Measurements from ENCODE around the gene USP35.
"Not testable (repeated sequence)": the region's sequence is repeated elsewhere in the genome, so short reads cannot be mapped to it uniquely, and the experiment has no call there.

Gene USP35

DNA sequence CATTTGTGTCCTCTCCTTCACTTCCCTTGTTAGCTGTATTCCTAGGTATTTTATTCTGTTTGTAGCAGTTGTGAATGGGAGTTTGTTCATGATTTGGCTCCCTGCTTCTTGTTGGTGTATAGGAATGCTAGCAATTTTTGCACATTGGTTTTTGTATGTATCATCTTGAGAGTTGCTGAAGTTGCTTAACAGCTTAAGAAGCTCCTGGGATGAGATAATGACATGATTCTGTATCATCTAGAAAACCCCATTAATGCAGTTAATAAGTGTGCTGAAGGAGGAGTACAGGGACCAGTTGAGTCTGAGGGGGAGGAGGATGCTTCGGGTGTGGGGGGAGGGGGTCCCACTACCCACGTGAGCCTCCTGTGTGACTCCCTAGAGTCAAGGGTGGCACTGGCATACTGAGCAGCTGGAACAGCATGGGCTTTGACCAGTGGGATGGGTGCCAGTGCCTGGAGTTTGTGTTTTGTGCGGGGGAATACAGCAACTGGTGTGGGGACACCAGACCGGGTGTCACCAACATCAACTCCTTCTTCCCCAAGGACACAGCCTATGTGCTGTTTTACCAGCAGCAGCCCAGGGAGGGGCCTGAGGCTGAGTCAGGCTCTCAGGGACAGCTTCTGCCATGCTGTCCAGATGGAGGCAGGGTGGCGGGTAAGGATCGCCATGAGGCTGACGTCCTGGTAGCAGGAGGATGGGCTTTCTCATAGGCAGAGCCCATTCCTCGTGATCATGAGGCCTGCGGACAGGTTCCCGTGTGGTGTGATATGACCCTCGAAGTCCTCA is 24.1 kb downstream of the USP35 start:
- DNase-seq (ENCODE audit: low read depth) = no peak
- no peak overlapping the region for H3K4me3 ChIP-seq (ENCODE audit: low read depth, low read length)

DNA sequence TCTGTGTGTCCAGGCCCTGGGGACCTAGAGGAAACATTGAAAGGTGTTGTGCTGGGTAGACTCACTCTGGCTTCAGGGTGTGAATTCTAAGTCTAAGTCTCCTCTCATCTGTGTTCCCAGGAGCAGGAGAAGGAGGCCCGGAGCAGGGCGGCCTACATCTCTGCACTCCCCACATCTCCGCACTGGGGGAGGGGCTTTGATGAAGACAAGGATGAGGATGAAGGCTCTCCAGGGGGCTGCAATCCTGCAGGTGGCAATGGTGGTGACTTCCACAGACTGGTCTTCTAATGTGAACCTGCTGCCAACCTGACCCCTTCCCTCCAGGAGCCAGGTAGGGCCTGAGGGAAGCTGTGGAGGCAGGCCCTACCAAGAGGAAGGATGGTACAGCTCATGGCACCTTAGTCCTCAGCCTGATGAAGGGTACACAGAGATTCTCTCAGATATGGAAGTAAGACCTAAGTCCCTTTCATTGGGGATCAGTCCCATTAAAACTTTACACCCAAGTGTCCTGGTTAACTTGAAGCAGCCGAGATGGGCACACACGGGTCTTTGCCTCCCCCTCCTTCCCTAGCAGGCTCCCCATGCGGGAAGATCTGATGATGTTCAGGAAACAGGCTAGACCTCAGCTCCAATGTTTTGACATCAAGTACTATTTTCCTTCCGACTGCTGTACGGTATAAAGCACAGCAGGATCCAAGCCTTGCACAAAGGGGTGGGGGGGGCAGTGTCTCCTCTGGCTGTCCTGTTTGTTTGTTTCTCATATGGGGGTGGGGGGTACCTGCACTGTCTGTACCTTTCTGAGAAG is 25.0 kb downstream of the USP35 start:
- H3K4me3 ChIP-seq (ENCODE audit: low read depth, low read length) = no peak overlapping the region
- DNase-seq (ENCODE audit: low read depth) = no peak

DNA sequence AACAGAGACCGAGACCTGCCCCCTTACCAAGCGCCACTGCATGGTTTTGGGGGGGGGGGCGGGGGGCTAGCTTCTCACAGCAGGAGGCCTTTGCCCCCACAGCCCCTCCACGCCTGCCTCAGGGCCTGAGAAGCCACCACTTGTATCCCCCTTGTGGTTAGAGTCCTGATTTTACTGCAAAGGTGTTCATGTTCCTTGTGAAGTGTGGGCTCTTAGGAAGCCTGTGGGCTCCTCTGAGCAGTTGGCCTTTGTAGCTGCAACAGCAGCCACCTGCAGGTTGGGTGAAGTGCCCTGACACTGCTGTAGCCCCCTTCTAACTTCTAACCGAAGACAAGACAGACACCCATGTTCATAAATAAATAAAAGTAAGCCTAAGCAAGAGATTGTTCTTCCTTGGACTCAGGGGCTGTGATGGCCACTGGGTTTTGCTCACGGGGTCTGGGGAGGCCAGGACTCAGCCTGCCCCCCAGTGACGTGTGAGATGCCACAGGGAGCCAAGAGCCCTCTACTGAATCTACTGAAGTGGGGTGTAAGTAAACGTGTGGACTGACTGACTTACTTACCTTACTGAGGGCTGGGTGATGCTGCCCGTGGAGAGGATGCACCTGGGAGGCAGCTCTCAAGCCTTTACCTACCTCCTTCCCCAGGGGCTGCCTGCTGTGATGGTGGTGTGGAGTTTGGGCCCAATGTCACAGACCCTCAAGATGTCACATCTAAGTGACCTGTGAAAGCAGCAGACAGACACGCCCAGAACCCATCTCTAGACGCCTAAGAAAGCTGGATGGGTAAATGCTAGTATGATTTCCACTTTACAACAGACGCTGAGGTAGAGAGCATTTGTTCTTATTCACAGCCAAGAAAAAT is 25.8 kb downstream of the USP35 start:
- no peak for DNase-seq (ENCODE audit: low read depth)
- H3K4me3 ChIP-seq (ENCODE audit: low read depth, low read length) = no peak overlapping the region

DNA sequence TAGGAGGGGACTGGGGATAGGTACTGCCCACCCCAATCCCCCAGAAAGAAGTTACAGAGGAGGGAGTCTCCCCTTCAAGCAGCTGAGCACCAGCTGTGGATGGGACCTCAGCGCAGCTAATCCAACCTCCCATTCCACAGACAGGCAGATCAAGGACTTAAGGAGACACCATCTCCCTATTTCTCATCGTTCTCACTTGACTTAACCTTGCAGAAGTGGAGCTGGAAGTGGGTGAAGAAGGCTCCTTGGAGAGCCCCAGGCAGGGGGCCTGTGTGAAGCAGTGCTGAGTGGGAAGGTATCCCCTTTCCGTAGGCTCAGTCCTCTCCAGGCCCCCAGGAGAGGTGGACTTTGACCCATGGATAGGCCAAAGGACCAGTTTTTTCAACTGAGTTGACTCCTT is 27.3 kb downstream of the USP35 start:
- no peak overlapping the region for H3K4me3 ChIP-seq (ENCODE audit: low read depth, low read length)
- DNase-seq (ENCODE audit: low read depth) = no peak

DNA sequence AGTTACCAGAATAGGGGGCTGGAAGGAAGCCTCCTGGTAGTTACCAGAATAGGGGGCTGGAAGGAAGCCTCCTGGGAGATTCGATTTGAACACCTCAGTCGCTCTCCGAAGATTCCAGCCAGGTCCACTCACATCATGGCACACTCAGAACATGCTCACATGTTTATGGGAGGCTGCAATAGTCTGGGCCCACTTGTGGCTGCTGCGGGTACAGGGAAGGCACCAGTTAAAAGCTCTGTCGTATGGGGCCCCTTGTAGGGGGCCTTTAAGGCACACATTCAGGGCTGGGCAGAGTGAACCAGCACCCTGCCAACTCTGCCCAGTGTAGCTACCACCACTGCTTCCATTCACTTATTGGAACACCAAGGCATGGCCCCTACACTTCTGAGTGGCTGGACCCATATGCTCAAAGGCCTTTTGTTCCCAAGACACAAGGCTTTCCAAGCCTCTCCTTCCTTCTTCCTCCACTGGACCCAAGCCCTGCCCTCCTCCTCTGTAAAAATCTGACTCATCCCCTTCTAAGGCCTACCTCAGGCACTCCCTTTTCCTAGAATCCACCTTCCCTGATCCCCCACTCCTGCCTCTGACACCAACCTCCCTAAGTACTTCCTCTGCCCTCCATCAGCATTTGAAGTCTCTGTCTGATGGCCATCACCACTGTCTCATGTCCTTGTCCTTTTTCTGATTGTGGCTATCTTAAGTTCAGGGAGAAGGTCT is 28.0 kb downstream of the USP35 start:
- no peak overlapping the region for H3K4me3 ChIP-seq (ENCODE audit: low read depth, low read length)
- DNase-seq (ENCODE audit: low read depth) = no peak

DNA sequence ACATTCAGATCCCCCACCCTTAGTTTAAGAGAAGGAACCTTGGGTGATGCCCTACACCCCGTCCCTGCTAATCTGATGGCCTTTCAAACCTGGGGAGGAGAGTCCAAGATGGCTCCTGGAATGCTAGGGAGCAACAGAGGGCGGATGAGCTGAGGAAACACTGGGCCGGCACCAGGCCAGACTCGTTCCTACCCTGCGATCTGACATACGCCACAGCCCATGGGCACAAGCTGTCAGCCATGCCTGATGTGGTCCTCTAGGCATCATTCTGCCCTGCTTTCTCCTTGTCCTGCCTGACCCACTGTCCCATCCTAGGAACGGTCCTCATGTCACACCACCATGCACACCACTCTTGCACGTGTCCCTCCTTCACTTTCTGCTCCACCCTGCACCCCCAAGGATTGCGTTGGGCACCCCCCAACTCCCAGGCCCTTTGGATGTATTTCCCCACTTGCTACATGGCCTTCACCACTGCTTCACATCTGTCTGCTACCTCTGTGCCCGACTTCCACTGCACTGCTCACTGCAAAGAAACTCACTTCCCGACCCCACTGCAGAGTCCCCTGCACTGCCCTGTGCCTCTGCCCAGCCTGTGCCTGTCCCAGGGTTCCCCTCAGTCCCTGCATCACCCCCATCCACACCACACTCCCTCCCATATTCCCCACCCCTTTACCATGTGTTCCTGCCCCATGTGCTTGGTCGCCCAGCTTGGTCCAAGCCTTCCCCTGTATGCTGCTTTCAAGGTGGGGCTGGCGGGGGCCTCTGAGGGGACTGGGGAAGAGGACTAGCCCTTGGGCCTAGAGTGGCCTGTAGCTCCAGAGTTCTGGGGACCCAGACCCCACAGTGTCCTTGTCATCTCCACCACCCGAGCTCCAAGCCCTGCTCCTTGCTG is 29.2 kb downstream of the USP35 start:
- H3K4me3 ChIP-seq (ENCODE audit: low read depth, low read length) = no peak overlapping the region
- no peak for DNase-seq (ENCODE audit: low read depth)

DNA sequence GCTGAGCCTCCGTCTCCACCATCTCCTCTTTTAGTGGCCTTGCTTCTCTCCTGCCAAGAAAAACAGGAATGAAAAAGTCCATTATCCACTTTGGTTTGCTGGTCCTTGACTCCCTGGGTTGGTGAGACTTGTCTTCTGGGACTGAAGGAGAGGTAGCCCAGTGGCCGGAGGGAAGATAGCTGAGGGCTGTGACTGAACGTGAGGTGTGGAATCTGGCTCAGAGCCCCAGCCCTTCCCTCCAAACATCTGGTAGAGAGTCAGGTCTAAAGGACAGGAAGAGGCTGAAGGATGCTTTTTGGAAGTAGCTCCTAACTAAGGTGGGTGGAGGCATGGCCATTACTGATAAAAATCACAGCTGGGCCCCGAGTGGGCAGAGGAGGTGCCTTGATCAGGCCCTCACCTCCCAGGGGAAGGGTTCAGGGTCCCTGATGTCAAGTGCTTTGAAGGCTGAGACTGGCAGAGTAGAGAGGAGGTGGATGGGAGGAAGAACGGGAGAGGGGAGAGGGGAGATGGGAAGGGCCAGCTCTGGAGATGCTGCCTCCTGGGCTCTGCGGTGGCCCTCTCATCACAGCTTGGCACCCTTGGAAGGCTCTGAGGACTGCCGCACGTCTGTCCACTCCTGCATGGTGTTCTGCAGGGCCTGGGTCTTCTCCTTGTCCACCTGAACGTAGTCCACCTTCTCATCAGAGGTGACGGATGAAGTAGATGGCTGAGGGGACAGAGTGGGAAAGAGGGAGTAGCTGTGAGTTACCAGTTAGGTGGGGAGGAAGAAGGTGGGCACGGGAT is 30.2 kb downstream of the USP35 start:
- no peak overlapping the region for H3K4me3 ChIP-seq (ENCODE audit: low read depth, low read length)
- DNase-seq (ENCODE audit: low read depth) = no peak

DNA sequence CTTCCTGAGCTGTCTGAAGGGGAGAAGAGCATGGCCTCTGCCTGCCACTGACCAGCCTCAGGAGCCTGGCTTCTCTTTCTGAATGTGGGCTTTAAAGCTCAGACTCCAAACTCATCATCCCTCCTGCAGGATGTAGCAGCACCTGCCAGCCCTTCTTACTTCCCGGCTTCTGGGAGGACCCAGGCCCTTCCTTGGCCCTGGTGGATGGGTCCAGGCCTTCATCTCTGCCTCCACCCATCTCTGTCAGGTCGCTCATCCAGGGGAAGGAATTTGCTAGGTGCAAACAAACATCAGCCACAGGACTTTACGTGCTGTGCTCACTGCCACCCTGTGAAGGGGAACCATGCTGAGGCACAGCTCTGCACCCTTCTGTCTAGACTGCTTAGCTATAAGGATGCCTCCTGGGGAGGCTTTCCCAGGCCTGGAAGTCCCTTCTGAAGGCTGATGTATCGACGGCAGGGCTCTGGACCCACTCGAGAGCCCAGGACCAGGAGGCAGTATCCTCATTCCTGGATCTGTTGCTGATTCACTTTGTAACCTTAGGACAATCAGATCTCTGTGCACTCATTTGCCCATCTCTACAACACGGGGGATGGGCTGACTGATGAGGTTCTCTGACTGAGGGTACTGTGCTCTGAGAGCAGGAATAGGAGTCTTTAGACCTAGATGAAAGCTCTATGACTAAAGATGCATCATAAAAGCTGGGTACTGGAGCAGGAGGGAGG is 30.9 kb downstream of the USP35 start:
- DNase-seq (ENCODE audit: low read depth) = no peak
- H3K4me3 ChIP-seq (ENCODE audit: low read depth, low read length) = no peak overlapping the region

DNA sequence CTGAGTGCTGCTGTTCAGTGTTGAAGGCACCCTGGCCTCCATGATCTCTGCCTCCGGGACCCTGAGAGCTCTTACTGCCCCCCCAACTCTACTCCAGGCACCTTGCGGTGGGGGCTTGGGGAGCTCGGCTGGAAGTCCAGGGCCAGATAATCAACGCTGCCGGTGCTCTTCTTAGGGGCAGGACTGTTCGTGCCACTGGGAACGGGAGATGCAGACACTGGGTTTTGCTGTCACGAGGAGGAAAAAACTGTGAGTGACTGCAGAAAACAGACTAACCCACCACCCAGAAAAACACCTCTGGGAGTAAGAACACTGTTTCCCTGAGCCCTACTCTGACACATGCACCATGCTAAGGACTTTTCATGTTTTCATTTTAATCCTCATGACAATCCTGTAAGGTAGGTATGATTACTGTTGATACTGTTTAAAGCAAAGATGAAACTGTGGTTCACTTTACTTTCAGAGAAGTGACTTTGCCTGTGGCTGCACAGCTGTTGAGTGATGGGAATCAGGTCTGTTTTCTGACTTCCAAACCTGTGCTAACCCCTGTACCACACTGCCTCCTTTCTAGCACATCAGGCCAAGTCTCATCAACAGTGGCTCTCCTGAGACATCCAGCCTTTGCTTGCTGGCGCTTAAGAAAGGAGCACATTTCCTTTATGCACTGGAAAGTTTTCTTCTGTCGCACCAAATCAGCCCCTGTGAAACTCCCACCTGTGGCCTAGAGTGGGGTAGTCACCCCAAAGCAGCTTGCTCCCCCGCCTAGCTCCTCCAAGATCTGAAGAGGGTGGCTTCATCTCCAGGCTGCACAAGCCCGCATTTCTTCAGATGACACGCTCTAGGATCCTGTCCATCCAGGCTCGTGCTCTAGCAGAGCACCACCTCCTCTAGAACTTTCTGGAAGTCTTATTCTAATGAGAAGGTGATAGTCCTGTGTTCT is 31.8 kb downstream of the USP35 start:
- no peak for DNase-seq (ENCODE audit: low read depth)
- H3K4me3 ChIP-seq (ENCODE audit: low read depth, low read length) = no peak overlapping the region

DNA sequence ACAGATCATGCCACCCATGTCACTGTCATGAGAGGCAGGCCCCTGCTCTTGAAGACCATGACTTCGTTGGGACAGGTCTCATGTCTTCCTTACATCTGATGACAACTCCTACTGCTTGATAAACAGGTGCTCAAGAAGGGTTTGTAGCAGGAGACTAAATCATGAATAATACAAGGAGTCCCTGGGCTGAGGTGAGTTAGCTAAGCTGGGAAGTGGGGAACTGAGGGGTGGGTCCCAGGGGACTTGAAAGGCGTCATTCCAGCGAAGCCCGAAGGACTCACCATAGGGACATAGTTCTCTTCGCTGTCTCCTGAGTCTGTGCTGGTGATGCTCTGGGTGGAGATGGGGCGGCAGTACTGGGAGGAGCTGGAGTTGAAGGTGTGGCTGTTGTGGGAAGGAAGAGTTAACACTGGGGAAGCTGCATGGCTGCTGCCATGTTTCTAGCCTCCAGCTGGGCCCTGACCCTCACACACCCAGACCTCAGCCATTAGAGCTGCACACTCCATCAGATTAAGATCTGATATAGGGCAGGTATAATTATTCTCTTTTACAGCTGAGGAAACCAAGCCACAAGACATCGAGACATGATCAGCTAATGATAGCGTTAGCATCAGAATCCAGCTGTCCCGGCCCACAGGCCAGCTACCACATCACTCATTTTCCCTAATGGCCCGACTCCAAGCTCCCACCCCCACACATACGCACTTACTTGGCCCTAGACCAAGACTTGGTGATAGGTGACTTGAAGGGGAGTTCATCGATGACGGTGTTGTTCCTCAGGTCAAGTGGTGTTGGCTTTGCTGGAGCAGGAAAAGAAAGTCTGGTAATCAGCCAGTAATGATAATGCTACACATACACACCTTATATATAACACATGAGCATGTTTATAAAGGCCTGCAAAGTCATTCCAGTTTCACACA is 32.9 kb downstream of the USP35 start:
- H3K4me3 ChIP-seq (ENCODE audit: low read depth, low read length) = no peak overlapping the region
- no peak for DNase-seq (ENCODE audit: low read depth)

DNA sequence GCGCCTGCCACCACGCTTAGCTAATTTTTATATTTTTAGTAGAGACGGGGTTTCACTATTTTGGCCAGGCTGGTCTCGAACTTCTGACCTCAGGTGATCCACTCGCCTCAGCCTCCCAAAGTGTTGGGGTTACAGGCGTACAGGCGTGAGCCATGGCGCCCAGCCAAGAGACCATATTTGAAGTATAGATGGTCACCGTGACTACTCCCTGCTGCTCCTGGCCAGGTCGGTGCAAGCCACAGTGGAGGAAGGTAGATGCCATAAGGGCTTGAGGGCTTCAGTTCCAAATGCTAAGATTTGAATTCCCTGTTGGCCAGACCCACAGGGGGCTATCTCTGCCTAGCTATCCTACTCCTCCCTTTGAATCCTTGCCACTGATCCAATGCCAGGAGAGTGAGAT is 34.0 kb downstream of the USP35 start:
- DNase-seq (ENCODE audit: low read depth); H3K4me3 ChIP-seq (ENCODE audit: low read depth, low read length): not testable (repeated sequence)

DNA sequence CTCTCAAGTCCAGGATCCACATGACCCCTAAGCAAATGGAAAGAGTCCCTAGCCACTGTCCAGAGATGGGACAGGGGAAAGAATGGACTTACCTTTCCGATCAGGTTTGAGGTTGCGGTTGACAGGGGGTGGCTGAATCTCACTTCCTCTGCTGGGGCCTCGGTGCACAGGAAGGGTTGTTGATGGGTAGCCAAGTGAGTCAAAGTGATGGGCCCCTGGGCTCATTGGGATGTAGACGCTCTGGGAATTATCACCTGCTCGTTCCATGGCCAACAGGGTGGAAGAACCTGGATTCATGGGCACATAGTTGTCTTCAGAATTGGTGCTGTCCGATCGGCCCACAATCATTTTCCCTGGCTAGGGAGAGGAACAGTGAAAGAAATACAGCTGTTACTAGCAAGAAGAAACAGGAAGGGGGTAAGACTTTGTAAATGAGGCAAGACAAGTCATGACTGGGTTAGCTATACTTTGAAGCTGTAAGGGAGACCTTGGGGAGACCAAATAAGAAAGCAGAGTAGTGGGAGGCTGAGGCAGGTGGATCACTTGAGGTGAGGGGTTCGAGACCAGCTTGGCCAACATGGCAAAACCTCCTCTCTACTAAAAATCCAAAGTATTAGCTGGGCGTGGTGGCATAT is 34.7 kb downstream of the USP35 start:
- no peak for DNase-seq (ENCODE audit: low read depth)
- H3K4me3 ChIP-seq (ENCODE audit: low read depth, low read length) = no peak overlapping the region

DNA sequence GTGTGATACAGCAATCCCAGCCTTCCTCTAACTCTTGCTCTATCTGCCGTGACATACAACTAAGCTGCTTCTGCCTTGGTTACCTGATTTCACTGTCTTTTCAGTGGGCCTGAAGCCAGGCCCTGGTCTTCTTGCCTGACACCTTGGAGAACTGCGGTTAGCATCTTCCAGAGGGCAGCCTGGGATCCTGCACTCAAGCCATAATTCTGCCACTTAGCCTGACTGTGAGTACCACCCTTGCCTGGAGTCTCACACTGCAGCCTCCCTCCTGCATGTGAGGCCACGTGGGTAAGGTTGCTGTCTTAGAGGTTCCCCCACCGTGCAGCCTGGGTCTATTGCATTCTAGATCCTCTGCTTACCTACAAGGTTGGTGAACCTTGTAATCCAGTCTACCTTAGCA is 35.8 kb downstream of the USP35 start:
- H3K4me3 ChIP-seq (ENCODE audit: low read depth, low read length) = no peak overlapping the region
- no peak for DNase-seq (ENCODE audit: low read depth)

DNA sequence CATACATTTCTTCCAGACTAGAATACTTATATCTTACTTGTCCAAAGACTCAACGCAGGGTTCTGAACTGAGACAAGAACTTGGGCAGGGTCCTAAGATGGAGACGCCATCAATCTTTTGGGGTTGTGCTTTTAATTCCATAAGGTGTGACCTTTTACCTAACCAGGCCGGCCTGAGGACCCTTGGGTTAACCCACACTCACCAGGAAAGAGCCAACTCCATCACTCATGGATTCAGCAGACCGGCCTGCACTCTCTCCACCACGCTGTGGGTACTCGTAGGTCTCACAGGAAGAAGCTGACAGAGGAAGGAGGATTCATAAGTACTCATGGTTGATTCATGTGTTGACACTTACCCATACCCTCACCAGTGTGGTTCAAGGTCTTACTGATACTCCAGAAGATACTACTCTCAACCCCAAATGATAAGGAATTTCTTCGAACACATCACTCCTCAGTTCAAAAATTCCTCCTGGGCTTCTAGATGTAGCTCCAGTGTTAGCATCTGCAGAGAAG is 36.2 kb downstream of the USP35 start:
- no peak for DNase-seq (ENCODE audit: low read depth)
- no peak overlapping the region for H3K4me3 ChIP-seq (ENCODE audit: low read depth, low read length)
